SK-N-SH treated with all-trans-retinoic acid at 6 μM for 48 hours (cell line): ENCODE results near the gene LAMTOR4.

Experiments
- ATAC-seq: fragments of 200-7000 bp; cut with Tn5 transposase; 3 replicates; pipeline ENCODE4 v1.9.1; 2020; ENCODE audit warnings: mild to moderate bottlenecking, moderate library complexity
- ARNTL ChIP-seq: fragments of 450-650 bp; formaldehyde crosslinking; IDR thresholded peaks from 2 replicates; pipeline ENCODE4 v1.5.0; 2020; ENCODE audit warnings: low read depth, mild to moderate bottlenecking, moderate library complexity, borderline replicate concordance
- BACH2 ChIP-seq: fragments of 250-450 bp; sonication (Bioruptor Pico); IDR thresholded peaks from 2 replicates; pipeline ENCODE4 v1.9.0; 2021; ENCODE audit warnings: mild to moderate bottlenecking, borderline replicate concordance
- CSDC2 ChIP-seq: fragments of 250-450 bp; sonication (Bioruptor Pico); IDR thresholded peaks from 2 replicates; pipeline ENCODE4 v1.5.0; 2020; ENCODE audit warnings: mild to moderate bottlenecking, moderate library complexity
- ESRRG ChIP-seq: fragments of 250-450 bp; sonication (Bioruptor Pico); IDR thresholded peaks from 2 replicates; pipeline ENCODE4 v1.6.1; 2021; ENCODE audit warnings: mild to moderate bottlenecking
- GLIS3 ChIP-seq: fragments of 250-450 bp; sonication (Bioruptor Pico); IDR thresholded peaks from 2 replicates; pipeline ENCODE4 v1.5.0; 2020; ENCODE audit warnings: mild to moderate bottlenecking, moderate library complexity
- ISL1 ChIP-seq: fragments of 250-450 bp; sonication (Bioruptor Pico); IDR thresholded peaks from 2 replicates; pipeline ENCODE4 v2.1.2; 2022; ENCODE audit warnings: mild to moderate bottlenecking, moderate library complexity
- OSR1 ChIP-seq: fragments of 250-450 bp; sonication (Bioruptor Pico); IDR thresholded peaks from 2 replicates; pipeline ENCODE4 v1.8.0; 2022; ENCODE audit warnings: moderate library complexity, mild to moderate bottlenecking, inconsistent platforms
- PPARA ChIP-seq: fragments of 250-450 bp; sonication (Bioruptor Pico); IDR thresholded peaks from 2 replicates; pipeline ENCODE4 v1.5.0; 2020; ENCODE audit warnings: mild to moderate bottlenecking, borderline replicate concordance
- RARB ChIP-seq: fragments of 250-450 bp; sonication (Bioruptor Pico); IDR thresholded peaks from 2 replicates; pipeline ENCODE4 v1.8.0; 2021; ENCODE audit warnings: mild to moderate bottlenecking, moderate library complexity
- TCF4 ChIP-seq: fragments of 250-450 bp; sonication (Bioruptor Pico); IDR thresholded peaks from 2 replicates; pipeline ENCODE4 v1.8.0; 2021; ENCODE audit warnings: mild to moderate bottlenecking, moderate library complexity, borderline replicate concordance
- TOX ChIP-seq: fragments of 250-450 bp; sonication (Bioruptor Pico); IDR thresholded peaks from 2 replicates; pipeline ENCODE4 v1.8.0; 2021; ENCODE audit warnings: mild to moderate bottlenecking, moderate library complexity, borderline replicate concordance
- ZC3H10 ChIP-seq: fragments of 250-450 bp; sonication (Bioruptor Pico); IDR thresholded peaks from 2 replicates; pipeline ENCODE4 v1.5.1; 2021; ENCODE audit warnings: mild to moderate bottlenecking, moderate library complexity
- ZFP3 ChIP-seq: fragments of 250-450 bp; sonication (Bioruptor Pico); IDR thresholded peaks from 2 replicates; pipeline ENCODE4 v1.5.0; 2020; ENCODE audit warnings: mild to moderate bottlenecking, moderate library complexity
- ZFP30 ChIP-seq: fragments of 450-650 bp; formaldehyde crosslinking; IDR thresholded peaks from 2 replicates; pipeline ENCODE4 v1.5.0; 2022; ENCODE audit warnings: mild to moderate bottlenecking, moderate library complexity
- ZNF565 ChIP-seq: fragments of 450-650 bp; formaldehyde crosslinking; conservative IDR thresholded peaks from 2 replicates; pipeline ENCODE4 v1.5.0; 2020; ENCODE audit warnings: low read depth, mild to moderate bottlenecking, moderate library complexity
- ZNF70 ChIP-seq: fragments of 450-650 bp; formaldehyde crosslinking; IDR thresholded peaks from 2 replicates; pipeline ENCODE4 v1.5.0; 2020; ENCODE audit warnings: mild to moderate bottlenecking, moderate library complexity
- ZNF8 ChIP-seq: fragments of 450-650 bp; formaldehyde crosslinking; IDR thresholded peaks from 2 replicates; pipeline ENCODE4 v1.5.0; 2020; ENCODE audit warnings: mild to moderate bottlenecking, moderate library complexity
- TF ChIP-seq, protein P1 (sequence below): fragments of 250-450 bp; sonication (Bioruptor Pico); IDR thresholded peaks from 2 replicates; pipeline ENCODE4 v1.8.0; 2020; ENCODE audit warnings: mild to moderate bottlenecking, moderate library complexity, borderline replicate concordance
- TF ChIP-seq, protein P2 (sequence below): fragments of 250-450 bp; sonication (Bioruptor Pico); IDR thresholded peaks from 2 replicates; pipeline ENCODE4 v1.5.0; 2020; ENCODE audit warnings: mild to moderate bottlenecking, moderate library complexity
- TF ChIP-seq, protein P3 (sequence below): fragments of 250-450 bp; sonication (Bioruptor Pico); IDR thresholded peaks from 2 replicates; pipeline ENCODE4 v1.5.1; 2020; ENCODE audit warnings: low read depth, mild to moderate bottlenecking, moderate library complexity

Gene LAMTOR4

DNA sequence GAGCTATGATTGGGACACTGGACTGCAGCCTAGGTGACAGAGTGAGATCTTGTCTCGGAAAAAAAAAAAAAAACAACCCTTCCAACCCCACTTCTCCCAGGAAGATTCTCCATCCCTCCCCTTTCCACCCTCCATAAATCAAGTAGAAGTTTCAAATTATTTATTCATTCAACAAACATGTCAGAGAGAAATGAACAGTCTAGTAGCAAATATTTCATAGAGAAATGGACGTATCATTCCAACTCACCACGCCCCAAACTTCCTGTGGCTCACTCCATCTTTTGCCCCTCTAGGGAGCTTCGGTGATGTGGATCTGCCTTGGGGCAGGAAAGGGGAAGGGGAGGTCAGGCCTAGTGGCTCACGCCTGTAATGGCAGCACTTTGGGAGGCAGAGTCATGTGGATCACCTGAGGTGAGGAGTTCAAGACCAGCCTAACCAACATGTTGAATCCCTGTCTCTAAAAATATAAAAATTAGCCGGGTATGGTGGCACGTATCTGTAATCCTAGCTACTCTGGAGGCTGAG, 10.4 kb downstream of the LAMTOR4 start:
- TF ChIP-seq ZNF565 (no peak), ZFP30 (no peak), ESRRG (CRISPR knock-in tag) (no peak), TOX (CRISPR knock-in tag) (no peak), ZFP3 (no peak), ZNF70 (CRISPR knock-in tag) (no peak)
- TF ChIP-seq, protein P1, sequence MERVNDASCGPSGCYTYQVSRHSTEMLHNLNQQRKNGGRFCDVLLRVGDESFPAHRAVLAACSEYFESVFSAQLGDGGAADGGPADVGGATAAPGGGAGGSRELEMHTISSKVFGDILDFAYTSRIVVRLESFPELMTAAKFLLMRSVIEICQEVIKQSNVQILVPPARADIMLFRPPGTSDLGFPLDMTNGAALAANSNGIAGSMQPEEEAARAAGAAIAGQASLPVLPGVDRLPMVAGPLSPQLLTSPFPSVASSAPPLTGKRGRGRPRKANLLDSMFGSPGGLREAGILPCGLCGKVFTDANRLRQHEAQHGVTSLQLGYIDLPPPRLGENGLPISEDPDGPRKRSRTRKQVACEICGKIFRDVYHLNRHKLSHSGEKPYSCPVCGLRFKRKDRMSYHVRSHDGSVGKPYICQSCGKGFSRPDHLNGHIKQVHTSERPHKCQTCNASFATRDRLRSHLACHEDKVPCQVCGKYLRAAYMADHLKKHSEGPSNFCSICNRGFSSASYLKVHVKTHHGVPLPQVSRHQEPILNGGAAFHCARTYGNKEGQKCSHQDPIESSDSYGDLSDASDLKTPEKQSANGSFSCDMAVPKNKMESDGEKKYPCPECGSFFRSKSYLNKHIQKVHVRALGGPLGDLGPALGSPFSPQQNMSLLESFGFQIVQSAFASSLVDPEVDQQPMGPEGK (CRISPR knock-in tag), result no peak
- TF ChIP-seq, protein P2, sequence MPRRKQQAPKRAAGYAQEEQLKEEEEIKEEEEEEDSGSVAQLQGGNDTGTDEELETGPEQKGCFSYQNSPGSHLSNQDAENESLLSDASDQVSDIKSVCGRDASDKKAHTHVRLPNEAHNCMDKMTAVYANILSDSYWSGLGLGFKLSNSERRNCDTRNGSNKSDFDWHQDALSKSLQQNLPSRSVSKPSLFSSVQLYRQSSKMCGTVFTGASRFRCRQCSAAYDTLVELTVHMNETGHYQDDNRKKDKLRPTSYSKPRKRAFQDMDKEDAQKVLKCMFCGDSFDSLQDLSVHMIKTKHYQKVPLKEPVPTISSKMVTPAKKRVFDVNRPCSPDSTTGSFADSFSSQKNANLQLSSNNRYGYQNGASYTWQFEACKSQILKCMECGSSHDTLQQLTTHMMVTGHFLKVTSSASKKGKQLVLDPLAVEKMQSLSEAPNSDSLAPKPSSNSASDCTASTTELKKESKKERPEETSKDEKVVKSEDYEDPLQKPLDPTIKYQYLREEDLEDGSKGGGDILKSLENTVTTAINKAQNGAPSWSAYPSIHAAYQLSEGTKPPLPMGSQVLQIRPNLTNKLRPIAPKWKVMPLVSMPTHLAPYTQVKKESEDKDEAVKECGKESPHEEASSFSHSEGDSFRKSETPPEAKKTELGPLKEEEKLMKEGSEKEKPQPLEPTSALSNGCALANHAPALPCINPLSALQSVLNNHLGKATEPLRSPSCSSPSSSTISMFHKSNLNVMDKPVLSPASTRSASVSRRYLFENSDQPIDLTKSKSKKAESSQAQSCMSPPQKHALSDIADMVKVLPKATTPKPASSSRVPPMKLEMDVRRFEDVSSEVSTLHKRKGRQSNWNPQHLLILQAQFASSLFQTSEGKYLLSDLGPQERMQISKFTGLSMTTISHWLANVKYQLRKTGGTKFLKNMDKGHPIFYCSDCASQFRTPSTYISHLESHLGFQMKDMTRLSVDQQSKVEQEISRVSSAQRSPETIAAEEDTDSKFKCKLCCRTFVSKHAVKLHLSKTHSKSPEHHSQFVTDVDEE (CRISPR knock-in tag), result no peak
- TF ChIP-seq, all 23 proteins: peak for 0
- ATAC-seq, result no peak

DNA sequence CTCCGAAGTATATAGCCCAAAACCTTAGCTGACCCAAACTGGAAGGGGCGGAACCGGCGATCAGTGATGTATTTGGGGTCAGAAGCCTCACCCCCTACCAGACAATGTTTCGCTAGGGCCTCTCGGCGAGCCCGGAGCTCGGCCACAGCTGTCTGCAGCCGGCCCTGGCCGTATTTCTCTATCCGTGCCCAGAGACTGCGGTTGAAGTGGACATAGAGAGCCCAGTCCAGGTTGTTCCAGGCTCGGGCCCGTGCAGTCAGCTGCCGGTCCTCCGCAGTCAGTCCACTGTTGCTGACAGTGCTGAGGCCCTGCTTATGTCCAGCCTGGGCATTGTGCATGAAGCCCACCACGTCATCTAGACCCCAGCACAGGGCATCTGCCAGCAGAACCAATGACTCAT, 11.3 kb downstream of the LAMTOR4 start:
- no peak for ATAC-seq
- TF ChIP-seq, protein P3, sequence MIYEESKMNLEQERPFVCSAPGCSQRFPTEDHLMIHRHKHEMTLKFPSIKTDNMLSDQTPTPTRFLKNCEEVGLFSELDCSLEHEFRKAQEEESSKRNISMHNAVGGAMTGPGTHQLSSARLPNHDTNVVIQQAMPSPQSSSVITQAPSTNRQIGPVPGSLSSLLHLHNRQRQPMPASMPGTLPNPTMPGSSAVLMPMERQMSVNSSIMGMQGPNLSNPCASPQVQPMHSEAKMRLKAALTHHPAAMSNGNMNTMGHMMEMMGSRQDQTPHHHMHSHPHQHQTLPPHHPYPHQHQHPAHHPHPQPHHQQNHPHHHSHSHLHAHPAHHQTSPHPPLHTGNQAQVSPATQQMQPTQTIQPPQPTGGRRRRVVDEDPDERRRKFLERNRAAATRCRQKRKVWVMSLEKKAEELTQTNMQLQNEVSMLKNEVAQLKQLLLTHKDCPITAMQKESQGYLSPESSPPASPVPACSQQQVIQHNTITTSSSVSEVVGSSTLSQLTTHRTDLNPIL (CRISPR knock-in tag), result no peak
- TF ChIP-seq OSR1 (CRISPR knock-in tag) (no peak), CSDC2 (no peak), ZFP3 (no peak), ZFP30 (no peak), ZNF8 (CRISPR knock-in tag) (no peak), TOX (CRISPR knock-in tag) (no peak), GLIS3 (no peak), ESRRG (CRISPR knock-in tag) (no peak), ARNTL (CRISPR knock-in tag) (no peak), ZC3H10 (CRISPR knock-in tag) (no peak), ISL1 (CRISPR knock-in tag) (no peak), PPARA (CRISPR knock-in tag) (no peak), BACH2 (CRISPR knock-in tag) (no peak), TCF4 (no peak), ZNF70 (CRISPR knock-in tag) (no peak), RARB (CRISPR knock-in tag) (no peak)
- TF ChIP-seq, protein P2 (CRISPR knock-in tag), result no peak
- TF ChIP-seq, protein P1 (CRISPR knock-in tag), result no peak
